ENCODE measurements around the gene TRIM38. TPM values are rescaled to one million over a fixed set of nuclear protein-coding genes. Genes with fewer than 3 reads are reported as not detected.
"Not testable (repeated sequence)": the region's sequence is repeated elsewhere in the genome, so short reads cannot be mapped to it uniquely, and the experiment has no call there.

Gene TRIM38
- total RNA-seq, 4 donors from 2014 or later, result 9.4 to 14.4 (median 9.9) TPM

GRCh38 chr6:26008470-26008869, 45.9 kb downstream of the TRIM38 start:
- DNase-seq, result no peak
- Histone ChIP-seq H3K27ac (no peak overlapping the region), H3K4me1 (no peaks in the 10 kb centered on the region), H3K27me3 (no peaks in the 10 kb centered on the region), H3K36me3 (no peaks in the 10 kb centered on the region), H3K4me3 (no peak overlapping the region), H3K9me3 (no peaks in the 10 kb centered on the region)
- intact Hi-C loops (cut with DNase I; ENCODE audit: low total_unique reads) (no loop called here), in situ Hi-C loops (cut with MboI; ENCODE audit: low pct_ligation_motif_present in 1 of 4, low pct_unique_long_range_greater_than_20kb in 1 of 4, low sequenced_read_pairs in 3 of 4) (no loop called here)
- TF ChIP-seq POLR2A (IDR thresholded peaks at IDR 0.05), result no peak
- 63 to 67% methylated on average over 3 of the region's 3 CpGs for WGBS, 2 donors (ENCODE audit: low coverage in 1 of 2)

- Histone ChIP-seq H3K27me3 (no peaks in the 10 kb centered on the region), H3K36me3 (no peaks in the 10 kb centered on the region), H3K4me1 (no peaks in the 10 kb centered on the region), H3K4me3 (no peak overlapping the region), H3K27ac (no peak overlapping the region), H3K9me3 (no peaks in the 10 kb centered on the region)
- intact Hi-C loops (cut with DNase I; ENCODE audit: low total_unique reads), result no loop called here
- no peak for TF ChIP-seq POLR2A (IDR thresholded peaks at IDR 0.05)
- TF ChIP-seq POLR2AphosphoS5 (IDR thresholded peaks at IDR 0.05), result no peak
- TF ChIP-seq EP300 (IDR thresholded peaks at IDR 0.05; ENCODE audit: low read depth), result no peak
- TF ChIP-seq CTCF (IDR thresholded peaks at IDR 0.05), result no peak
- WGBS, 2 donors (ENCODE audit: low coverage in 1 of 2), result 75 to 80% methylated on average over 3 to 4 of the region's 4 CpGs
- DNase-seq, result no peak
- in situ Hi-C loops (cut with MboI; ENCODE audit: low pct_ligation_motif_present in 1 of 4, low pct_unique_long_range_greater_than_20kb in 1 of 4, low sequenced_read_pairs in 3 of 4), result no loop called here
Measured at GRCh38 chr6:26009817-26010216, 47.2 kb downstream of the TRIM38 start.

GRCh38 chr6:26012061-26012460, 49.5 kb downstream of the TRIM38 start:
- no peak for TF ChIP-seq POLR2AphosphoS5 (IDR thresholded peaks at IDR 0.05)
- no peak for TF ChIP-seq EP300 (IDR thresholded peaks at IDR 0.05; ENCODE audit: low read depth)
- TF ChIP-seq CTCF (IDR thresholded peaks at IDR 0.05), result no peak
- TF ChIP-seq POLR2A (IDR thresholded peaks at IDR 0.05), result no peak
- no peak overlapping the region for H3K27ac ChIP-seq
- H3K27me3 ChIP-seq, result no peaks in the 10 kb centered on the region
- H3K36me3 ChIP-seq, result no peaks in the 10 kb centered on the region
- no peaks in the 10 kb centered on the region for H3K9me3 ChIP-seq
- no peak overlapping the region for H3K4me3 ChIP-seq
- WGBS, 2 donors (ENCODE audit: low coverage in 1 of 2), result 76 to 92% methylated on average over 2 of the region's 2 CpGs
- DNase-seq, result no peak
- H3K4me1 ChIP-seq, result peaks cover 0 to 3% (median 0%) of the 10 kb centered on the region in 4 donors
- intact Hi-C loops (cut with DNase I; ENCODE audit: low total_unique reads) (no loop called here), in situ Hi-C loops (cut with MboI; ENCODE audit: low pct_ligation_motif_present in 1 of 4, low pct_unique_long_range_greater_than_20kb in 1 of 4, low sequenced_read_pairs in 3 of 4) (no loop called here)

DNA sequence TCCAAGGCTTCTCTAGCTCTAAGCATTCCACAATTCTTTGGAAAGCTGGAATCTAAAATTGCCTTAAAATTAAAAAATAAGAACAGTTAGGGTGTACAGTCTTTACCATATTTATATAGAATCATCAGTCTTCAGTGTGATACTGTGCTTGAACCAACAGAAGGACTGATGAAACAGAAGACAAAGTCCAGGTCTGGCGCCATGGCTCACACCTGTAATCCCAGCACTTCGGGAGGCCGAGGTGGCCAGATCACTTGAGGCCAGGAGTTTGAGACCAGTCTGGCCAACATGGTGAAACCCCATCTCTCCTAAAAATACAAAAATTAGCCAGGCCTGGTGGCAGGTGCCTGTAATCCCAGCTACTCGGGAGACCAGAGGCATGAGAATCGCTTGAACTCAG, 51.8 kb downstream of the TRIM38 start:
- H3K27me3 ChIP-seq; H3K36me3 ChIP-seq; DNase-seq; in situ Hi-C loops (cut with MboI; ENCODE audit: low pct_ligation_motif_present in 1 of 4, low pct_unique_long_range_greater_than_20kb in 1 of 4, low sequenced_read_pairs in 3 of 4); H3K4me3 ChIP-seq; H3K27ac ChIP-seq; H3K4me1 ChIP-seq; intact Hi-C loops (cut with DNase I; ENCODE audit: low total_unique reads); H3K9me3 ChIP-seq: not testable (repeated sequence)
- WGBS, 2 donors (ENCODE audit: low coverage in 1 of 2), result 95 to 97% methylated on average over 4 to 5 of the region's 5 CpGs

GRCh38 chr6:26016245-26016962, 53.8 kb downstream of the TRIM38 start:
- intact Hi-C loops (cut with DNase I; ENCODE audit: low total_unique reads) (no loop called here), in situ Hi-C loops (cut with MboI; ENCODE audit: low pct_ligation_motif_present in 1 of 4, low pct_unique_long_range_greater_than_20kb in 1 of 4, low sequenced_read_pairs in 3 of 4) (no loop called here)
- Histone ChIP-seq H3K27me3 (no peaks in the 10 kb centered on the region), H3K27ac (peak overlapping the region in 2 of 4 donors; percentile 20 to 78), H3K4me3 (no peak overlapping the region), H3K4me1 (peaks cover 0 to 6% (median 0%) of the 10 kb centered on the region in 4 donors), H3K36me3 (no peaks in the 10 kb centered on the region), H3K9me3 (no peaks in the 10 kb centered on the region)
- no peak for DNase-seq
- TF ChIP-seq POLR2AphosphoS5 (IDR thresholded peaks at IDR 0.05) (no peak), CTCF (IDR thresholded peaks at IDR 0.05) (no peak), POLR2A (IDR thresholded peaks at IDR 0.05) (no peak), EP300 (IDR thresholded peaks at IDR 0.05; ENCODE audit: low read depth) (no peak)
- WGBS, 2 donors (ENCODE audit: low coverage in 1 of 2), result 73 to 75% methylated on average over 6 to 29 of the region's 29 CpGs

Data from transverse colon (tissue), 4 donors.